ENCODE results near the gene AMY2B. TPM values are rescaled to one million over a fixed set of nuclear protein-coding genes. Genes with fewer than 3 reads are reported as not detected.

Gene AMY2B
- total and polyA plus RNA-seq, 2 donors from 2014 or later, result 26.5 to 31.1 TPM

DNA sequence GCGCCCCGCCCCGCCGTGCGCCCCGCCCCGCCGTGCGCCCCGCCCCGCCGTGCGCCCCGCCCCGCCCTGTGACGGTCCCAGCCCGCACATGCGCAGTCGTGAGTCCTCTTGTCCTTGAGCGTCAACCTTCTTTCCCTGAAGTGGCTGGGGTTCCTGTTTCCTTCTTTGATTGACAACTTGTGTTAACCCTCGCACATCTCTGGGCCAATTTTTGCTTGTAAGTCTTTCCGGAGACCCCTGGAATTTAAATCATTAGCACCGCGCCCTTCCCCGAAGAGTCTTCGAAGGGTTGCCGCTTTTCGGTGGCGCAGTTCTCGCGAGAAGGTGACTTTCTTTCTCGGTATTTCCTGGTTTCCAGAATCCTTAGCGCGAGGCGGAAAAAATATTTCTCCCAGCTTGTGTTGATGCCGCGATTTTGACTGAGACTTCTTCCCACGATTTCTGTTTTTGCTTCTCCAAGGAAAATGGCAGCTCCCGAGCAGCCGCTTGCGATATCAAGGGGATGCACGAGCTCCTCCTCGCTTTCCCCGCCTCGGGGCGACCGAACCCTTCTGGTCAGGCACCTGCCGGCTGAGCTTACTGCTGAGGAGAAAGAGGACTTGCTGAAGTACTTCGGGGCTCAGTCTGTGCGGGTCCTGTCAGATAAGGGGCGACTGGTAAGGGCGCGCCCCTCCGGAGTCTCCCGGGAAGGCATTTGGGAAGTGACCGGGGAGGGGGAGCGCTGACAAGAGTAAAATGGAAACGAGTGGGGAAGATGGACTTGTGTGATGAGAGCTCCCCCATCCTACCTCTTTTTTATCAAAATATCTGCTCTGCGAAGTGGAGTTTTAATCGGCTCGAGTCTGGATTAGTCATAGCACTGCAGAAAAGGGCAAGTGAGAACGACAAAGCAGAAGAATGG, 45.5 kb upstream of the AMY2B start, which contains the start of gene RNPC3:
RNPC3 (plus strand) TSS at position 93 of the 901 bp plus-strand sequence; CDS start at position 465, 372 bp downstream.
- no peaks in the 10 kb centered on the region for H3K27me3 ChIP-seq (ENCODE audit: control insufficient read depth, insufficient read depth, low read length)
- peak within 1 kb of the TSS; percentile 96 to 99 for H3K27ac ChIP-seq (ENCODE audit: low read depth in 2 of 2, low read length in 2 of 2)
- peak within 1 kb of the TSS; percentile 56 to 97 (median 88) for H3K9ac ChIP-seq (ENCODE audit: low read length in 3 of 3)
- H3K36me3 ChIP-seq (ENCODE audit: control insufficient read depth in 2 of 3, insufficient read depth in 3 of 3, low read length in 3 of 3), result peaks cover 0 to 2% (median 0%) of the 10 kb centered on the region in 3 donors
- no peak for FAIRE-seq
- peaks cover 0 to 18% (median 0%) of the 10 kb centered on the region in 3 donors for H3K4me1 ChIP-seq (ENCODE audit: control insufficient read depth in 2 of 3, insufficient read depth in 2 of 3, low read depth in 1 of 3, low read length in 3 of 3)
- TF ChIP-seq, protein P1, sequence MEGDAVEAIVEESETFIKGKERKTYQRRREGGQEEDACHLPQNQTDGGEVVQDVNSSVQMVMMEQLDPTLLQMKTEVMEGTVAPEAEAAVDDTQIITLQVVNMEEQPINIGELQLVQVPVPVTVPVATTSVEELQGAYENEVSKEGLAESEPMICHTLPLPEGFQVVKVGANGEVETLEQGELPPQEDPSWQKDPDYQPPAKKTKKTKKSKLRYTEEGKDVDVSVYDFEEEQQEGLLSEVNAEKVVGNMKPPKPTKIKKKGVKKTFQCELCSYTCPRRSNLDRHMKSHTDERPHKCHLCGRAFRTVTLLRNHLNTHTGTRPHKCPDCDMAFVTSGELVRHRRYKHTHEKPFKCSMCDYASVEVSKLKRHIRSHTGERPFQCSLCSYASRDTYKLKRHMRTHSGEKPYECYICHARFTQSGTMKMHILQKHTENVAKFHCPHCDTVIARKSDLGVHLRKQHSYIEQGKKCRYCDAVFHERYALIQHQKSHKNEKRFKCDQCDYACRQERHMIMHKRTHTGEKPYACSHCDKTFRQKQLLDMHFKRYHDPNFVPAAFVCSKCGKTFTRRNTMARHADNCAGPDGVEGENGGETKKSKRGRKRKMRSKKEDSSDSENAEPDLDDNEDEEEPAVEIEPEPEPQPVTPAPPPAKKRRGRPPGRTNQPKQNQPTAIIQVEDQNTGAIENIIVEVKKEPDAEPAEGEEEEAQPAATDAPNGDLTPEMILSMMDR (IDR thresholded peaks at IDR 0.05; ENCODE audit: borderline replicate concordance, extremely low read depth, insufficient read depth), result no peak
- no peaks in the 10 kb centered on the region for H3K9me3 ChIP-seq (ENCODE audit: control insufficient read depth in 2 of 3, insufficient read depth in 1 of 3, low read length in 3 of 3)
- DNase-seq, result peak; percentile 92 to 97 (median 94)
- H3K4me3 ChIP-seq (ENCODE audit: low read length in 3 of 3), result peak within 1 kb of the TSS; percentile 89 to 97 (median 95)
- intact Hi-C loops (cut with DNase I), result no loop called here

DNA sequence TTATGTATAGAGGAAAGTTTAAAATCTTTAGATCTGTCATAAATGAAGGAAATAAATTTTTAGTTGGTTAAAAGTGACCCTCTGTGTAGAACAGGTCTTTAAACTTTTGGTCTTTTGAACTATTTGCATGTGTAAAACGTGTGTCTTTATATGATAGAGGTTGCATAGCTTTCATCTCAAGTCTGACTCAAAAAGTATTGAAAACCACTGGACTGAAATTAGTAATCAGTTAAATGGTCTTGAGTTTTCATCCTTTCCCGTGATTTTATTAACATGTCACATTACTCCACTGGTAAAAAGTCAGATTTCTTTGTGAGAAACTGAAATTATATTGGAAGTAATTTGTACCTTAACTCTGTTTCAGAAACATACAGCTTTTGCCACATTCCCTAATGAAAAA, 44.1 kb upstream of the AMY2B start:
- TF ChIP-seq, protein P1 (IDR thresholded peaks at IDR 0.05; ENCODE audit: borderline replicate concordance, extremely low read depth, insufficient read depth), result no peak
- Histone ChIP-seq H3K4me1 (ENCODE audit: control insufficient read depth in 2 of 3, insufficient read depth in 2 of 3, low read depth in 1 of 3, low read length in 3 of 3) (peaks cover 0 to 21% (median 0%) of the 10 kb centered on the region in 3 donors), H3K9ac (ENCODE audit: low read length in 3 of 3) (peak overlapping the region in 1 of 3 donors; percentile 97), H3K4me3 (ENCODE audit: low read length in 3 of 3) (peak overlapping the region; percentile 17 to 97 (median 89)), H3K9me3 (ENCODE audit: control insufficient read depth in 2 of 3, insufficient read depth in 1 of 3, low read length in 3 of 3) (no peaks in the 10 kb centered on the region), H3K27me3 (ENCODE audit: control insufficient read depth, insufficient read depth, low read length) (no peaks in the 10 kb centered on the region), H3K27ac (ENCODE audit: low read depth in 2 of 2, low read length in 2 of 2) (no peak overlapping the region), H3K36me3 (ENCODE audit: control insufficient read depth in 2 of 3, insufficient read depth in 3 of 3, low read length in 3 of 3) (peaks cover 0 to 2% (median 0%) of the 10 kb centered on the region in 3 donors)
- intact Hi-C loops (cut with DNase I), result no loop called here
- DNase-seq (no peak), FAIRE-seq (no peak)

DNA sequence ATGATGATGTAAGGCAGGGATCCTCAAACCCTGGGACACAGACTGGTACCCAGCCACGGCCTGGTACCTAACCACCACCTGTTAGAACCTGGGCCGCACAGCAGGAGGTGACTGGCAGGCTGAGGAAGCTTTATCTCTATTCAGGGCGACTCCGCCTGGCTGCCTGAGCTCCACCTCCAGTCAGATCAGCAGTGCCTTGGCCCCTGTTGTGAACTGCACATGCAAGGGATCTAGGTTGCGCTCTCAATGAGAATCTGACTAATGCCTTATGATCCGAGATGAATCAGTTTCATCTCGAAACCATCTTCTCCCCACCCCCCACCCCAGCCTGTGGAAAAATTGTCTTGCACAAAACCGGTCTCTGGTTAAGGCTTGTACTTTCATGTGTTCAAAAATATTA, 41.6 kb upstream of the AMY2B start:
- Histone ChIP-seq H3K9me3 (ENCODE audit: control insufficient read depth in 2 of 3, insufficient read depth in 1 of 3, low read length in 3 of 3) (no peaks in the 10 kb centered on the region), H3K4me3 (ENCODE audit: low read length in 3 of 3) (no peak overlapping the region), H3K9ac (ENCODE audit: low read length in 3 of 3) (no peak overlapping the region), H3K27ac (ENCODE audit: low read depth in 2 of 2, low read length in 2 of 2) (no peak overlapping the region), H3K4me1 (ENCODE audit: control insufficient read depth in 2 of 3, insufficient read depth in 2 of 3, low read depth in 1 of 3, low read length in 3 of 3) (peaks cover 0 to 24% (median 0%) of the 10 kb centered on the region in 3 donors), H3K27me3 (ENCODE audit: control insufficient read depth, insufficient read depth, low read length) (no peaks in the 10 kb centered on the region), H3K36me3 (ENCODE audit: control insufficient read depth in 2 of 3, insufficient read depth in 3 of 3, low read length in 3 of 3) (peaks cover 0 to 2% (median 0%) of the 10 kb centered on the region in 3 donors)
- FAIRE-seq (no peak), DNase-seq (peak in 1 of 5 donors; percentile 33)
- TF ChIP-seq, protein P1 (IDR thresholded peaks at IDR 0.05; ENCODE audit: borderline replicate concordance, extremely low read depth, insufficient read depth), result no peak
- intact Hi-C loops (cut with DNase I), result no loop called here

Measured in kidney (tissue), 14 donors.